Endothelial cell of umbilical vein (primary cell): ENCODE measurements around the gene ERBB4.

Experiments used
- EZH2 ChIP-seq: IDR thresholded peaks from 2 replicates; pipeline ENCODE4 v1.6.1; 2012; ENCODE audit warnings: borderline replicate concordance, low read depth, mild to moderate bottlenecking, moderate library complexity, low read length, inconsistent platforms; ENCODE audit not compliant: severe bottlenecking
- POLR2A ChIP-seq: IDR thresholded peaks from 2 replicates; pipeline ENCODE4 v1.6.1; 2012; ENCODE audit warnings: low read depth, mild to moderate bottlenecking, control low read depth, low read length
- POLR2AphosphoS5 ChIP-seq: IDR thresholded peaks from 2 replicates; pipeline ENCODE4 v1.6.1; 2012; ENCODE audit warnings: low read depth, mild to moderate bottlenecking, control low read depth, low read length, moderate library complexity; ENCODE audit not compliant: insufficient read depth
- TF ChIP-seq, protein P1 (sequence below), 2 donors: IDR thresholded peaks; 1 replicate in 1 of 2; 2 replicates in 1 of 2; pipeline ENCODE4 v1.5.1; 2011; ENCODE audit warnings: low read length in 2 of 2, mild to moderate bottlenecking in 2 of 2, moderate library complexity in 2 of 2, control low read depth in 1 of 2, inconsistent platforms in 1 of 2, low read depth in 1 of 2; ENCODE audit not compliant: insufficient read depth in 1 of 2; ENCODE audit errors: extremely low read depth in 1 of 2

DNA sequence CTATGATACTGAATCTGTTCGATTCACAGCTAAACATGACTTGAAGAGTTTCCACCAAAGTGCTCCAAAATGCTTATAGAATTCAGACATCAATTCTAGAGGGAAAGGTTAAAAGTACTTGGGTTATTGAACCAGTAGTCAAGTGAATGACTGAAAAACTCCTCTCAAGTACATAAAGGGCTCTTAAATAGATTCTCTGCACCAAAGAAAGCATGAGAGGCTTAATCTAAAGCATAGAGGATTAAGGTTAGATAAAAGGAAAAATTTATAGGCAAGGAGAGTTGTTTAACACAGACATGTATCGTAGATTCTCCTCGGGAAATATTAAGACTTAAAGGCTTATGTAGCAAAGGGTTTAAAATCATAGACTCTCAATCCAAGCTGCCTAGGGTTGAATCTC lies 701.4 kb downstream of the ERBB4 start:
- TF ChIP-seq POLR2A (no peak), EZH2 (no peak), POLR2AphosphoS5 (no peak)
- TF ChIP-seq, protein P1, sequence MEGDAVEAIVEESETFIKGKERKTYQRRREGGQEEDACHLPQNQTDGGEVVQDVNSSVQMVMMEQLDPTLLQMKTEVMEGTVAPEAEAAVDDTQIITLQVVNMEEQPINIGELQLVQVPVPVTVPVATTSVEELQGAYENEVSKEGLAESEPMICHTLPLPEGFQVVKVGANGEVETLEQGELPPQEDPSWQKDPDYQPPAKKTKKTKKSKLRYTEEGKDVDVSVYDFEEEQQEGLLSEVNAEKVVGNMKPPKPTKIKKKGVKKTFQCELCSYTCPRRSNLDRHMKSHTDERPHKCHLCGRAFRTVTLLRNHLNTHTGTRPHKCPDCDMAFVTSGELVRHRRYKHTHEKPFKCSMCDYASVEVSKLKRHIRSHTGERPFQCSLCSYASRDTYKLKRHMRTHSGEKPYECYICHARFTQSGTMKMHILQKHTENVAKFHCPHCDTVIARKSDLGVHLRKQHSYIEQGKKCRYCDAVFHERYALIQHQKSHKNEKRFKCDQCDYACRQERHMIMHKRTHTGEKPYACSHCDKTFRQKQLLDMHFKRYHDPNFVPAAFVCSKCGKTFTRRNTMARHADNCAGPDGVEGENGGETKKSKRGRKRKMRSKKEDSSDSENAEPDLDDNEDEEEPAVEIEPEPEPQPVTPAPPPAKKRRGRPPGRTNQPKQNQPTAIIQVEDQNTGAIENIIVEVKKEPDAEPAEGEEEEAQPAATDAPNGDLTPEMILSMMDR (IDR thresholded peaks at IDR 0.05; ENCODE audit: extremely low read depth in 1 of 2, insufficient read depth in 1 of 2, low read depth in 1 of 2, low read length in 2 of 2) = no peak
